HG02970 (cell line): ENCODE results near the gene EPB41L4A.

ENCODE experiments used
- ATAC-seq: cut with Tn5 transposase; IDR thresholded peaks from one replicate; pipeline ENCODE4 v1.9.1; 2021; ENCODE audit warnings: mild to moderate bottlenecking, moderate library complexity, moderate number of reproducible peaks; ENCODE audit not compliant: unreplicated experiment, low FRiP score

The EPB41L4A gene

DNA sequence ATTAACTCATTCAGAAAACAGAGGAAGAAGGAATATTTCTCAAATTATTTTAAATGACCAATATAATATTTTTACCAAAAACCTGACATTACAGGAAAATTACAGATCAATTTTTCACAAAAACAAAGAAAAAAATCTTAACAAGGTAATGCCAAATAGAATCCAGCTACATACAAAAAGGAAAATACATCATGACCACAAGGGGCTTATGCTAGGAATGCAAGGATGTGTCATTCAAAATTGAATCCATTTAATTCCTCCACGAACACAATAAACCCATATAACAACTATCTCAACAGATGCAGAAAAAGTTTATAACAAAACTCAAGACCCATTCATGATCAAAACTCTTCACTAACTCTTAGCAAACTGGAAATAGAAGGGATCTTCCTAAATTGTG lies 239.8 kb downstream of the EPB41L4A start:
- no peak for ATAC-seq

- peak; percentile 64 for ATAC-seq
Measured at GRCh38 chr5:112174959-112175594, 244.0 kb downstream of the EPB41L4A start.

DNA sequence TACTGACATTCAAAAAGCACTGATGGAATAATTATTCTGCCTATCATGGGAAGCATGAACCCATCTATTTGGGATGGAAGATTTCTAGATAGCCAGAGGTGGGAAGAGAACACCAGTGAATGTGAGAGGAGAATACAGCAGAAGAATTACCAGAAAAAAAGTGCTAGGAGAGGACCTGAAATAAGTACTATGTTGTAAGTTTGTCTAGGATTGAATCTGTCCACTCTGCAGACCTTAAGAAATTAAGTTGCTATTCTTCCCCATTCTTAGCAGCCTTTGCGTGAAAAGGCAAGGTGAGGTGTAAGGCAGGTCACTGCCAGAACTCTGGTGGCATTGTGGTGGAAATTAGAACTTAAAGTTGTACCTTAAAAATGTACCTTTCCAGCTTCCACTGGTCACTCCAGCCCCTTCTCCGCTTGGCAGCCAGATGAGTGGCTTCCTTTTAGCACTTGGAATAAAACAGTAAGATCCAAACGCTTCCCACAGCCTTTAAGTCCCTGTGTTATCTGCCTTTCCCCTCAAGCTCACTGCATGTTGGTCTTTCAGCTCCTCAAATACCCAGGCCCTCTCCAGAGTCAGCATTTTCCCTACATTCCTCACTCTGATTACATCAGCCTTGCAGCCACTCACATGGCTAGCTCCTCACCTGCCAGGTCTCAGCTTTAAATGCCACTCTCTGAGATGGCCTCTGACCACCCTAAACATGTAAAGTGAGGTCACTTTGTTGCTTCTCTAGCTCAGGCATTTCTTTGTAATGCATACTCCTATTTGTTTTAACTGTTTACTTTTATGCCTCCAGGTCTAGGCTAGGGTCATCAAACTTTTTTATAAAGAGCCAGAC lies 253.0 kb downstream of the EPB41L4A start:
- ATAC-seq: no peak

- no peak for ATAC-seq
Measured at GRCh38 chr5:112165399-112165798, 253.7 kb downstream of the EPB41L4A start.

DNA sequence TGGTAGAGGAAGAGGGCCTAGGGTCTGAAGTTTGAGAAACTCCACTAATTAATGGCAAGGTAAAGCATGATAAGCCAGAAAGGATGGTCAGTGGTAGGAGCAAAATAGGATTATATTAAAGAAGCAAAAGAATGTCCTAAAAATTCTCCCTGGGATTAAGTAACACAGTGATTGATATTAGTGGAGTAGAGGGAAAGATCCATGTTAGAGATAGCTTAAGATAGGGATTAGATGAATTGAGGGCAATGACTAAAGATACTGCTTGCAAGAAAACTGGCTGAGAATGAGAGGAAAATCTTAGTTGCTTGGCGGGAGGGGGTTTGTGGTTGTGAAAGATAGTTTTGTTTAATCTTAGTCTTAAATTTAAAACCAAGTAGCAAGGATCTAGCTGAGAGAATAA lies 255.6 kb downstream of the EPB41L4A start:
- ATAC-seq: no peak

GRCh38 chr5:112161392-112161748 lies 257.7 kb downstream of the EPB41L4A start:
- no peak for ATAC-seq

DNA sequence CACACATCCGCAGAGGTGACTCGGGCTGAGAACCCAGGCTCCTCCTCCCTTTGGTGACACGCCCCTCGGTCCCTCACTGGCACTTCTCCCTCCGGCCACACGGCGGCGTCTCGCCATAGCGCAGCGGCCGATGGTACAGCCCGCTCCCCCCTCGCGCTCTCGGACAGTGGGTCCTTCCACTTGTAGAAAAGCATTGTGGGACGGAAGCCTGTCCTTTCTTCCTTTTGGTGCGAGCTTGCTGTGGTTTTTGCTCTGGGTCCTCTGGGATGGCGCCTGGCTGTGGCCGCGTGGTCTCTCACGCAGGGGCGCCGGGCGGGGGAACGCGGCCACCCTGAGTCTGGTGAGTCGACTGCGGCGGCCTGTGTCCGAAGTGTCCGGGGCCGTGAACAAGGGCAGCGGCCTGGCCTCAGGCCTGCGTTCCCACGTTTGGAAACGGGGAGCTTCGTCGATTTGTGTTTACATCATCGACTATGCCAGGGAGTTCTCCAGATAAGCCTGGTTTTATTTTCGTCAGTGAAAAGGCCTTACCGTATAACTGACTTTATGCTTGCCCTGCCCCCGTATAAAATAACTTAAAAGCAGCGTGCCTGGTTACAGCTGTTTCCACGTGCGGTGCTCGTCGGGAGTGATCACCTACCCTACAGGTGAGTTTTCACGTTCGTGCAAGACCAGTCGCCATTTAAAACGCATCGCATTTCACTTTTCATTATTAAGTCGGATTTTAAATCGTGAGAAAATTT lies 258.3 kb downstream of the EPB41L4A start:
- ATAC-seq: peak; percentile 99

DNA sequence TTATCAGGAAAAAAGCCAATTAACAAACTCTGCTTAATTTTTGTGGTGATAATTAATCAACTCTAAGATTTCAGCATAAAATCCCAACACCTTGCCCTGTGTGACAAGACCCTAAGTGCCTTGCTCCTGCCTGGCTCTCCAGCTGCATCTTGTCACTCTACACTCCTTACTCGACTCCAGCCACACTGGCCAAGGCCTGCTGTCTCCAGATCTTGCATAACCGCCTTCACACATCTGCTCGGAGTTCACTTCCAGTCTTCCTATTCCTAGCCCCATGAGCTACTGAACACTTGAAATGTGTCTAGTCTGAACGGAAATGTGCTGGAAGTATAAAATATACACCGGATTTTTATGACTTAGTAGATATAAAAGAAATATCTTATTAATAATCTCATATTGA lies 259.6 kb downstream of the EPB41L4A start:
- ATAC-seq: no peak

DNA sequence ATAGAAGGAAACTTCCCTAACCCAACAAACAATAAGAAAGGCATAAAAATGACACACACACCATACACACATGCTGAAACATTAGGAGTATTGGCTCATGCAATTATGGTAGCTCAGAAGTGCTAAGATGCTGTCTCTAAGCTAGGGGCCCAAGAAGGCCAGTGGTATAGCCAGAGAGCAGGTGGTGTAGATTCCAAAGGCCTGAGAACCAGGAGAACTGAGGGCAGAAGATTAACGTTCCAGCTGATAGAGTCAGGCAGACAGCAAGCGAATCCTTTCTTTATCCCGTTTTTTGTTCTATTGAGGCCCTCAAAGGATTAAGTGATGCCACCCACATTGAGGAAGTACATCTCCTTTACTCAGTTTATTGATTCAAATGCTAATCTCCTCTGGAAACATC lies 262.9 kb downstream of the EPB41L4A start:
- ATAC-seq: no peak

DNA sequence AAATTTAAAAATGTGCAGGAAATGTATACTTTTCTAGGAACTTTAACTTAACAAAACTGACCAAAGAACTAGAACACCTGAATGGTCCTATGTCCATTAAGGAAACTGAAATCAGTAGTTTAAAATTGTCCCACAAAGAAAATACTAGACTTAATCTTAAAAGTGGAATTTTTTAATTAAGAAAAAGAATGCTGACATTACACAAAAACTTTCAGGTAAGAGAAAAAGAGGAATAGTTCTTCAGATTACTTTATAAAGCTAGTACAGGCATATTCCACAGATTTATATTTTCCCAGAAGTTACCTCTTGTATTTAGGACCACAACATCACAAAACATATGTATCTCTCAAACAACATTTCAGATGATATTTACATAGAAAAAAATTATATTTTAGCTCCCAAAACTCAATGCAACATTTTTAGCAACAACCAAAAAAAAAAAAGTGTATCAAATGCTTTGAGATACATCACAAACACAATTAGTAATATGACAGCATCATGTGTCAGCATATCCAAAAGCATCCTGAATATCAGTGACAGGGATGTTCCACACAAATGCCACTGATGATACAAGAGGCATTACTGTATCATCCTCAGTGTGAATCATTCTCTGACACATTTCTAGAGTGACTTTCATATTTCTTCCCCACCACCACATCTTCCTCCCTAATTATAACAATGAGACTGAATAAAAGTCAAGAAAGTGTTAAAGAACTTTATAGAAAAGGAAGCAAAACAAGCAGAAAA lies 264.0 kb downstream of the EPB41L4A start:
- ATAC-seq: no peak

GRCh38 chr5:112149727-112150126 lies 269.4 kb downstream of the EPB41L4A start:
- no peak for ATAC-seq

GRCh38 chr5:112146323-112147226 lies 272.5 kb downstream of the EPB41L4A start:
- ATAC-seq: peak; percentile 59

DNA sequence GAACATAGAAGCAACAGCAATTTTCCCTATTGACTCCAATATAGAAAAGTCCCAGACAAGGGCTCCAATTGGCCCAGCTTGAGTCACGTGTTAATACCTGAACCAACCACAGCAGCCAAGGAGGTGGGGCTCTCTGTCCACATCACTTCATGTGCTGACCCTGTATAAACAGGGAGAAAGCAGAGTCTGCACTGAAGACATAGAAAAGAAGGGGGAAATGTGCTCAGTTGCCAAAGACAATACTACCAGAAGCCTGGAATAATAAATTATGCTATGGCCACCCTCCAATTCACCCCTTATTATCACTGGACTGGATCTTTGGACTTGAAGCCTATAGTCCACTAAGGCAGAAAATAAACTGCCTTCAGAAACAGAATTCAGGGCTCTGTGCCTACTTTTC lies 275.4 kb downstream of the EPB41L4A start:
- no peak for ATAC-seq

DNA sequence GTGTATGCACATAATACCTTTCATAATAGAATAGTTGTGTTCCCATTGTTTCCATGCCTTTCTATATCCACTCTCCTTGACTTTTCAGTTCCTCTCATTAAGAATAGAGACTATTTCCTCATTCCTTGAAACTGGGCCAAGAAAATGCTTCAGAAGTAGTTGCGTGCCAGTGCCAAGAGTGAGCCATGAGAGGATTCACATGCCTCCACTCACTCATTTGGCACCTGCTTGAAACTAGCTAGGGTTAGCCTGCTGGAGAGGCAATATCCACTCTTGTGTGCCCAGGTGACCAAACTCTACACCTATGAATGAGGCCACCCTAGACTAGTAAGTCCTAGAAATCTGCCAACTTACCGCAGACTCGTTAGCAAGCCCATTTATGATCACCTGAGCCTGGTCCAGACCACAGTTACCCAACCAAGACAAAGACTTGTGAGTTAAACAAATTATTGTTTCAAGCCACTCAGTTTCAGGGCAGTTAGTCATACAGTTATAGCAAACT lies 276.3 kb downstream of the EPB41L4A start:
- no peak for ATAC-seq

GRCh38 chr5:112141582-112141981 lies 277.5 kb downstream of the EPB41L4A start:
- no peak for ATAC-seq

GRCh38 chr5:112138526-112138925 lies 280.6 kb downstream of the EPB41L4A start:
- no peak for ATAC-seq

GRCh38 chr5:112136773-112137172 lies 282.3 kb downstream of the EPB41L4A start:
- no peak for ATAC-seq

DNA sequence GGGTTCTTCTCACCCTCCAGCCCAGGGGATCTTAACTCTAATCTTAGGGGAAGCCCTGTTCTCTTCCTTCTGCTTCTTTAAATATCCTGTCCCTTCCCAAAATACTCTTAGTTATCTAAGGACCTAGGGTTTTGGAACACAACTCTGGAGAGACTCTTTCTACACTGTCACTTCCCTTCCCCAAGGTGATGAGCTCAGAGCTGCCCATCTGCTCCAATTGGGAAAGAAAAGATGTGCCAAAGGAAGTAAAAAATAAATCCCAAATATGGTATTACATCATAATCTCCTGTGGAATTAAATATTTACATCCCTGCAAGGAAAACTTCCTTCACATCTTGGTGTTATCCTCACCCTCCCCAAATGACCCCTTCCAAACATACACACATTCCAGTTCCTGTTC lies 291.2 kb downstream of the EPB41L4A start:
- ATAC-seq: no peak

DNA sequence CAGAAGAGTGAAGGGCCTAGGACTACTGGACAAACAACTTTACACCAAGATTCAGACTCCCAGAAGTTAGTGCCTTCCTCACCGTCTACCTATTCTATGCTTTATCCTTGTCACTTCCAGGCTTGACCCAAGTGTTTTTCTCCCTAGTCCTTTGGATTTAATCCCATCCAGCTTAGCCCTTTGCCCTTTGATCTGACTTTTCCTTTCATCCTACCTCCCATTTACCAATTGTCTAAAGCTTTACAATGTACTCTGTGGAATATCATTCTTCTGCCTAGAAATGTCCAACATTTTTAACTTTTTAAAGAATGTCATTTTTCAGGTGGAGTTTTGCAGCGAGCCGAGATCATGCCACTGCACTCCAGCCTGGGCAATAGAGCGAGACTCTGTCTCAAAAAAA lies 292.1 kb downstream of the EPB41L4A start:
- ATAC-seq: no peak

GRCh38 chr5:112125903-112126302 lies 293.2 kb downstream of the EPB41L4A start:
- no peak for ATAC-seq
